HepG2 (cell line): ENCODE data around the gene ERBB4. TPM values are rescaled to one million over a fixed set of nuclear protein-coding genes. Genes with fewer than 3 reads are reported as not detected.
A peak's percentile ranks its signal among the peaks of the same experiment; 100 is the strongest.

ENCODE experiments used
- ATAC-seq: fragments of 200-7000 bp; cut with Tn5 transposase; 3 replicates; pipeline ENCODE4 v1.9.1; 2020; ENCODE audit warnings: mild to moderate bottlenecking, moderate library complexity
- BruUV-seq: library from RNA; stranded (reverse); fragments of 400-500 nt; replicated peaks from 2 replicates; lab custom pipeline; 2021; lab: Mats Ljungman, UMichigan
- CTCF ChIA-PET: fragments of 300-600 bp; formaldehyde crosslinking; extraction: SDS; loops from one replicate; lab custom pipeline; 2021; ENCODE audit warnings: low total read pairs, inconsistent platforms, low intra/inter-chr PET ratio; lab: Yijun Ruan, JAX
- POLR2A ChIA-PET: fragments of 350-600 bp; sonication (Branson Sonifier 250); formaldehyde crosslinking; loops from one replicate; lab custom pipeline; 2020; ENCODE audit warnings: antibody characterized with exemption, inconsistent platforms; lab: Yijun Ruan, JAX
- DNase-seq: peaks from one replicate; pipeline ENCODE4 v3.0.0-alpha.2; 2015; ENCODE audit warnings: low spot score
- FAIRE-seq: peaks from 3 replicates; lab custom pipeline; 2011; peaks lifted over from hg19 to GRCh38; lab: Jason Lieb, UNC
- H2AFZ ChIP-seq: one replicate; pipeline ENCODE4 v1.6.1; 2011; ENCODE audit warnings: low read length, inconsistent platforms
- H3K27ac ChIP-seq: fragments of 300-600 bp; 3 replicates; pipeline ENCODE4 v1.8.0; 2011; ENCODE audit warnings: mixed run types, mild to moderate bottlenecking, mixed read lengths, low read length, inconsistent platforms; ENCODE audit not compliant: insufficient read depth; ENCODE audit errors: extremely low read length
- H3K27me3 ChIP-seq, 2 experiments: fragments of 200-600 bp in 1 of 2; 2 replicates in 1 of 2; 3 replicates in 1 of 2; pipeline versions ENCODE4 v1.6.0 to v1.8.0; 2011; ENCODE audit warnings: low read length in 2 of 2, mild to moderate bottlenecking in 2 of 2, moderate library complexity in 2 of 2, inconsistent platforms in 1 of 2; ENCODE audit not compliant: insufficient read depth in 2 of 2, control insufficient read depth in 1 of 2
- H3K36me3 ChIP-seq, 2 experiments: fragments of 200-600 bp in 1 of 2; replicated peaks in 1 of 2; 2 replicates in 1 of 2; 3 replicates in 1 of 2; pipeline versions ENCODE4 v1.5.1 to v1.8.0; 2011; ENCODE audit warnings: low read length in 2 of 2, inconsistent platforms in 1 of 2; ENCODE audit not compliant: insufficient read depth in 2 of 2, control insufficient read depth in 1 of 2
- H3K4me1 ChIP-seq: 2 replicates; pipeline ENCODE4 v1.5.1; 2012; ENCODE audit warnings: low read length, inconsistent platforms; ENCODE audit not compliant: insufficient read depth
- H3K4me2 ChIP-seq: 2 replicates; pipeline ENCODE4 v1.6.0; 2011; ENCODE audit warnings: low read depth, low read length, inconsistent platforms
- H3K4me3 ChIP-seq, 3 experiments: fragments of 200-600 bp in 1 of 3; sonication (generic), shearing (Covaris generic) in 1 of 3; replicated peaks in 1 of 3; 2 replicates each; pipeline ENCODE4 v1.5.1; 2011 to 2016; ENCODE audit warnings: low read length in 3 of 3, inconsistent platforms in 2 of 3, low read depth in 2 of 3, mild to moderate bottlenecking in 2 of 3, control low read depth in 1 of 3, mixed read lengths in 1 of 3; ENCODE audit not compliant: insufficient read depth in 1 of 3
- H3K79me2 ChIP-seq: one replicate; pipeline ENCODE4 v1.6.1; 2011; ENCODE audit warnings: low read length, inconsistent platforms; ENCODE audit not compliant: insufficient read depth
- H3K9ac ChIP-seq: 2 replicates; pipeline ENCODE4 v1.6.0; 2011; ENCODE audit warnings: mild to moderate bottlenecking, low read depth, low read length, inconsistent platforms; ENCODE audit not compliant: insufficient read depth
- H3K9me3 ChIP-seq: 2 replicates; pipeline ENCODE4 v1.5.1; 2012; ENCODE audit warnings: mild to moderate bottlenecking, low read length
- H4K20me1 ChIP-seq: 2 replicates; pipeline ENCODE4 v1.6.0; 2011; ENCODE audit warnings: inconsistent platforms, mild to moderate bottlenecking, low read length, moderate library complexity; ENCODE audit not compliant: insufficient read depth
- BCL3 ChIP-seq: sonication (generic); formaldehyde crosslinking; IDR thresholded peaks from 2 replicates; pipeline ENCODE4 v1.5.1; 2020; ENCODE audit warnings: mild to moderate bottlenecking, missing genetic modification reagents, moderate library complexity
- GATA4 ChIP-seq: sonication (generic); IDR thresholded peaks from 2 replicates; pipeline ENCODE4 v1.6.1; 2016; ENCODE audit warnings: antibody characterized with exemption, low read depth, borderline replicate concordance
- PRPF4 ChIP-seq: fragments of 200-400 bp; formaldehyde crosslinking; IDR thresholded peaks from 2 replicates; pipeline ENCODE4 v1.6.1; 2016; ENCODE audit warnings: low read length, low read depth; ENCODE audit not compliant: poor library complexity, severe bottlenecking
- ZBTB8A ChIP-seq: sonication (generic); formaldehyde crosslinking; IDR thresholded peaks from 2 replicates; pipeline ENCODE4 v1.4.0; 2020; ENCODE audit warnings: mild to moderate bottlenecking, low read depth, missing genetic modification reagents, borderline replicate concordance
- ZNF557 ChIP-seq: sonication (generic); formaldehyde crosslinking; IDR thresholded peaks from 2 replicates; pipeline ENCODE4 v1.4.0; 2020; ENCODE audit warnings: missing genetic modification reagents
- WGBS: methylation state at CpG from one replicate; pipeline ENCODE4 v1.1.6; 2017; ENCODE audit warnings: low lambda C conversion rate; 5-methylcytosine and 5-hydroxymethylcytosine counted together
- in situ Hi-C: cut with HindIII; loops from 2 replicates; pipeline ENCODE4 v1.10.0; 2017; ENCODE audit warnings: low pct_unique_long_range_greater_than_20kb; ENCODE audit not compliant: extremely low pct_ligation_motif_present
- intact Hi-C: fragments of 100-400 bp; cut with micrococcal nuclease; formaldehyde crosslinking; loops from one replicate; pipeline ENCODE4 v1.10.0; 2022; ENCODE audit not compliant: unreplicated experiment
- polyA plus RNA-seq, 8 experiments: library from polyadenylated mRNA; depleted of rRNA in 3 of 8; stranded (reverse) in 7 of 8; unstranded in 1 of 8; fragments of >200 nt; fragmentation: Illumina TruSeq in 4 of 8; extraction: Trizol in 4 of 8; gene quantifications; 2 replicates each; pipeline versions ENCODE4 v1.2.1 to v1.2.3, GENCODE V29; 2011 to 2016; ENCODE audit warnings: low read depth in 4 of 8, missing spikeins in 1 of 8, mixed read lengths in 1 of 8; ENCODE audit not compliant: insufficient read depth in 1 of 8
- total RNA-seq, 5 experiments: library from RNA; depleted of rRNA; stranded (reverse); fragments of >200 nt; fragmentation: Illumina TruSeq; extraction: Trizol; gene quantifications; 2 replicates each; pipeline ENCODE4 v1.2.3, GENCODE V29; 2016; ENCODE audit warnings: low read depth in 1 of 5

The ERBB4 gene
- total and polyA plus RNA-seq, 2 of the 13 experiments (the other 11 are each of a cell fraction or from before 2014, with no cell fraction given): not detected

GRCh38 chr2:212539072-212539880 is 674 bp upstream of the ERBB4 start:
- in situ Hi-C loops: no loop called here
- TF ChIP-seq BCL3 (CRISPR knock-in tag): no peak
- no peak for TF ChIP-seq GATA4
- TF ChIP-seq ZBTB8A (CRISPR knock-in tag): no peak
- TF ChIP-seq PRPF4: no peak
- no peak for TF ChIP-seq ZNF557
- H4K20me1 ChIP-seq: no peaks in the 10 kb centered on the region
- CTCF ChIA-PET: no interaction called here
- no peak overlapping the region for H3K9ac ChIP-seq
- BruUV-seq: no TSS peak
- peak overlapping the region in 2 of 3 experiments; percentile 61 to 65; a peak in 3 of 6 replicates for H3K4me3 ChIP-seq
- H3K27me3 ChIP-seq: peaks cover 5 to 45% of the 10 kb centered on the region in 2 experiments; a peak in 4 of 5 replicates
- POLR2A ChIA-PET: no interaction called here
- H3K4me1 ChIP-seq: peaks cover 20% of the 10 kb centered on the region
- FAIRE-seq: no peak
- no peak for ATAC-seq
- peak overlapping the region; percentile 77 for H3K4me2 ChIP-seq
- no peaks in the 10 kb centered on the region for H3K9me3 ChIP-seq
- WGBS: 36% methylated on average over 30 of the region's 30 CpGs
- H3K27ac ChIP-seq: no peak overlapping the region
- no peaks in the 10 kb centered on the region for H3K79me2 ChIP-seq
- no peak overlapping the region for H2AFZ ChIP-seq
- no peaks in the 10 kb centered on the region for H3K36me3 ChIP-seq
- intact Hi-C loops: no loop called here
- DNase-seq: no peak
